ENCODE data around the gene ELF4. TPM values are rescaled to one million over a fixed set of nuclear protein-coding genes. Genes with fewer than 3 reads are reported as not detected.

The ELF4 gene
- total RNA-seq, 2 experiments from 2014 or later, result 48.0 to 48.7 TPM

DNA sequence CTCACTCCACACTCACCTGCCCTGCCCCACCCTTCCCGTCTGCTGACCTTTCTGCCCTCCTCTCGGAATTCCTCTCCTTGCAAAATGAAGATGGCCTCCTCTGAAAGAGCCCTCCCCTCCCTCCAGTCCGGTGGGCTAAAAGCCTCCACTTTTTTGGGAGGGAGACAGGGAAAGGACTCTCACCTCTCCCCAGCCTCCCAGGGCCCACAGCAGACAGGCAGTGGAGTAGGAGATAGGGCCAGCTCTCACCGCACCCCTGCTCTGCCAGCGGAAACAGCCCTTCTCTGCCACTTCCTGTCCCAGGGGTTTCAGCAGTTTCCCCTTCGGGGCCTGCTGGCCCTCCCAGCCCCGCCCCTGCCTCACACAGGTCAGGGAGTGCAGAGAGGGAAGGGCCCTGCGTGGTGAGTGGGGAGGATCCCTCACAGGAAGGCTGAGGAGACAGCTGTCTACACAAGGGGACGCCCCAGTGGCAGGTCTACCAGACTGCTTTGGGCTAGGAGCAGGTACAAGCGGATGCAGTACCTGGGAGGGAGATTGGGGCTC is 18.2 kb downstream of the ELF4 start:
- Mint-ChIP-seq H3K27me3 (no peaks in the 10 kb centered on the region), H3K36me3 (ENCODE audit: low read depth) (peaks cover 17% of the 10 kb centered on the region), H3K9me3 (no peaks in the 10 kb centered on the region), H3K4me3 (peak overlapping the region; percentile 91), H3K4me1 (peaks cover 68% of the 10 kb centered on the region), H3K27ac (peak overlapping the region; percentile 98)
- ChIA-PET POLR2A (interaction anchor here (1.0 to 1.7 kb wide), 10 partner anchors 8 to 81 kb away, joined by 3 to 9 read pairs (median 3); partner anchors contain the start of gene ELF4), CTCF (interaction anchor here (0.8 to 1.7 kb wide), 4 partner anchors 12 to 27 kb away, joined by 3 to 5 read pairs (median 4); no protein-coding TSS in a partner anchor)
- DNase-seq, result peak; percentile 92

DNA sequence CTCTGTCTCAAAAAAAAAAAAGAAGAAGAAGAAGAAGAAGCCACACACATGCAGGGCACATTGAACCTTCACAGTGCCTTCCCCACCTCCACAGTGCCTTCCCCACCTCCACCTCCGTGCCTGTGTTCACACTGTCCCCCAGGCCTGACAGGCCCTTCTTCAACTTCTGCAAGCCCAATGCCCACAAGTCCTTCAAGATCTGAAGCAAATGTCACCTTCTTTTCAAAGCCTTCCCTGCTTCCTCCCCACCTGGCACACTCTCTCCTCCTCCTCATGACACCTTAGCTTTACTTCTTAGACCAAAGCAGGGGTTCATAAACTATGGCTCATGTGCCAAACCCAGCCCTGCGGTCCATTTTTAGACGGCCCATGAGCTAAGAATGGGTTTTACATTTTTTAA is 19.9 kb downstream of the ELF4 start:
- H3K27ac Mint-ChIP-seq, result peak overlapping the region; percentile 65
- DNase-seq, result no peak
- H3K36me3 Mint-ChIP-seq (ENCODE audit: low read depth), result peaks cover 27% of the 10 kb centered on the region
- peak overlapping the region; percentile 54 for H3K4me3 Mint-ChIP-seq
- no peaks in the 10 kb centered on the region for H3K9me3 Mint-ChIP-seq
- POLR2A ChIA-PET, result no interaction called here
- peaks cover 76% of the 10 kb centered on the region for H3K4me1 Mint-ChIP-seq
- CTCF ChIA-PET, result interaction anchor here (1.1 to 1.9 kb wide), 2 partner anchors 8 to 31 kb away, joined by 4 to 6 read pairs; no protein-coding TSS in a partner anchor
- no peaks in the 10 kb centered on the region for H3K27me3 Mint-ChIP-seq

DNA sequence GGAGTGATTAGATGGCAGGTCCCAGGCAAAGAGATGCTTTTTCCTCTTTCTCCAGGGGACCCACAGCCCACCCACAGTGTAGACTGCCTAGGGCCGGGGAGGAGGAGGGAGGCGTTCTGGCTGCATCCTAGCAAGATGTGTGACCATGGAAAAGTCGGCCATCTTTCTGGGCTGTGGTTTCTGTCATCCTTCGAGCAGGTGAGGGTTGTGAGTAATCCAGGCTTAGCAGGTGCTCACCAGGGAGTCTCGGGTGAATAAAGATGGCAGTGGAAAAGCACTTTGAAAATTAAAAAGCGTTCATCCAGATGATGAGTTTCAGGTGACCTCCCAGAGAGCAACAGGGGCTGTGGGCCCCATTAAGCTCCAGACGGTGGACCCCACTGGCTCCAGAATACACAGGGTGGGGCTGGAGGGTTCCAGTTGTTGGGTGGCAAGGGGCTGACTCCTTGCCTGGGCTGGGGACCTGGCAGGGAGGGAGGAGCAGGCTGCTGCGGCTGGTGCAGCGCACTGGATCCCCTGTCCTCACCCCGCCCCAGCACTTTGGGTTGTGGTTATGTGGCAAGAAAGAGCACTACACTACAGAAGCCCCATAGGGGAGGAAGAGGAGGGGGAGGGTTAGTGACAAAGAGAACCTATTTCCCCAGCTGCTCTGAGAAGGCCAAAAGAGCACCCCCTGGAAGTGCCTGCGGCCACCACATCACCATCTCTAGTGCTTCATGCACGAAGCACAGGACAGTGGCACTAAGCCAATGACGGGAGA is 23.7 kb downstream of the ELF4 start:
- DNase-seq, result peak; percentile 84
- Mint-ChIP-seq H3K36me3 (ENCODE audit: low read depth) (peaks cover 35% of the 10 kb centered on the region), H3K27ac (peak overlapping the region; percentile 95), H3K4me3 (peak overlapping the region; percentile 81), H3K4me1 (peaks cover 76% of the 10 kb centered on the region), H3K27me3 (no peaks in the 10 kb centered on the region), H3K9me3 (no peaks in the 10 kb centered on the region)
- ChIA-PET POLR2A (interaction anchor here (0.8 to 5.5 kb wide), 14 partner anchors 9 to 308 kb away, joined by 3 to 59 read pairs (median 7); partner anchors contain the start of genes AIFM1, ELF4 and RAB33A), CTCF (interaction anchor here (1.0 to 3.5 kb wide), 4 partner anchors 10 to 33 kb away, joined by 4 to 29 read pairs (median 7); no protein-coding TSS in a partner anchor)

DNA sequence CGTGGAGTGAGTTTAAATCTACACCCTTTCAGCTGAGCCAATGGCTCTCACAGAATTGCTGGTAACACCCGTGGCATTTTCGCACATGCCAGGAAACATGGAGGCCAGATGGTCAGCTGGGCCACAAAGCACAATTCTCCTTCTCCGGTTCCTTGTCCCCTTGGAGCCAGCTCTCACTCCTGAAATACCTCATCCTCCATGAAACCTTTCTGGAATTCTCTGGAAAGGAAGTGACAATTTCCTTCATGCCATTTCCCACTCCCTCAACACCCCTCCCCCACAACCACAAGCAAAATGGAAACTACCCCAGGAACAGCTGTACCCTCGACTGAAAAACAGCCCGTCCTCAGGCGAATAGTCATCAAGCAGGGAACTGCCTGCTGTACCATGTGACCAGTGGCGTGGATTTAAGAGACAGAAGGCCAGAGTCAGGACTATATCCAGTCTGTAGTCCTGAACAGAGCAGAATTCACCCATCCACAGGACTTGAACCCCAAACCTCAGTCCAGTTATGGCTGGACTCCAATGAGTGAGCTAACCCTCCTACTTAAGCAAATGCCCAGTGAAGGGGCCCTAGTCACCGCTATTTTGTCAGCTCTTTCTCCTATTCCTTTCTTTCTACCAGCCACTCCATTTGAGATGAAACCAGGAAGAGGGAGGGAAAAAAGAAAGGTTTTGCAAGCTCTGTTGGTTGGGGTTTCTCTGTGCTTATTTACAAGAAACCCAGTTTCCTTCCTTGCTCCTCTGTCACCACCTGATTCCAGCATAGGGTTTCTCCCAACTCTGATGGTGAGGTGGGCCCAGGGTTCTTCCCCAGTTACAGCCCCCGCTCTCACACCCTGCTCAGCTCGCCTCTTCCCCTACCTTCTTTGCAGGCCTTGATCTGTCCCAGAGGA is 24.5 kb downstream of the ELF4 start:
- Mint-ChIP-seq H3K4me1 (peaks cover 82% of the 10 kb centered on the region), H3K36me3 (ENCODE audit: low read depth) (peaks cover 39% of the 10 kb centered on the region), H3K27me3 (no peaks in the 10 kb centered on the region), H3K27ac (peak overlapping the region; percentile 95), H3K4me3 (peak overlapping the region; percentile 81), H3K9me3 (no peaks in the 10 kb centered on the region)
- ChIA-PET CTCF (interaction anchor here (2.3 to 3.5 kb wide), 2 partner anchors 10 to 34 kb away, joined by 10 to 29 read pairs; no protein-coding TSS in a partner anchor), POLR2A (interaction anchor here (0.8 to 5.5 kb wide), 10 partner anchors 10 to 308 kb away, joined by 3 to 59 read pairs (median 12); partner anchors contain the start of genes AIFM1, ELF4, RAB33A and SASH3)
- no peak for DNase-seq

DNA sequence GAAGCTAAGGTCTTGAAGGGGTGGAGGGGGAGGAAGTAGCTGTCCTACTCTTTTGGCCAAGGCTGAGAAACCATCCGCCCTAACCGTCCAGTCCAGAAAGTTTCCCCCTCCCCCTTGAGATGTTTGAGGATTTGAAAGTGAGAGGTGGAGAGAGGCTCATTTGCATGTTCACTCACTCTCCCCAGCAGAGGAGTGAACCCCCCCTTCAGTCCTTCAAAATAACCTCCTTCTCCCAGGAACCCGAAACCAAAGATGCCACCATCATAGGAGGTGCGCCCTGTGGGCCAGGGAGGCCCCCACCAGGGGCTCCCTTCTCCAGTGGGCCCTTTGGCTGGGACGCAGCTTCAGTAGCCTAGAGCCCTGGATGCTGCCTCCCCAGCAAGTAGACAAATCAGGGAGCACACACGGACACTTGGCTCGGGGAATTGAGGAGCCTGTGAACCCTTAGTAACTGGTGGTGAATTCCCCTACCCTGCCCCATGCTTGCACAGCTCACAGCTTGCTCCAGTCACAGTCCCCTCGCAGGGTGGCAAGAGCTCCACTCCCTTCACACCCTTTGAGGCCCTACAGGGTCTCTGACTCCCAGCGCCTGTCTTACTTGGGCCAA is 25.6 kb downstream of the ELF4 start:
- ChIA-PET POLR2A (interaction anchor here (1.2 to 5.5 kb wide), 8 partner anchors 8 to 87 kb away, joined by 5 to 59 read pairs (median 15); partner anchors contain the start of genes AIFM1, ELF4 and RAB33A), CTCF (interaction anchor here (1.4 to 2.3 kb wide), 2 partner anchors 11 to 36 kb away, joined by 6 to 10 read pairs; no protein-coding TSS in a partner anchor)
- H3K4me3 Mint-ChIP-seq, result peak overlapping the region; percentile 81
- H3K27ac Mint-ChIP-seq, result peak overlapping the region; percentile 95
- peak; percentile 25 for DNase-seq
- H3K27me3 Mint-ChIP-seq, result no peaks in the 10 kb centered on the region
- H3K9me3 Mint-ChIP-seq, result no peaks in the 10 kb centered on the region
- H3K4me1 Mint-ChIP-seq, result peaks cover 78% of the 10 kb centered on the region
- peaks cover 40% of the 10 kb centered on the region for H3K36me3 Mint-ChIP-seq (ENCODE audit: low read depth)

DNA sequence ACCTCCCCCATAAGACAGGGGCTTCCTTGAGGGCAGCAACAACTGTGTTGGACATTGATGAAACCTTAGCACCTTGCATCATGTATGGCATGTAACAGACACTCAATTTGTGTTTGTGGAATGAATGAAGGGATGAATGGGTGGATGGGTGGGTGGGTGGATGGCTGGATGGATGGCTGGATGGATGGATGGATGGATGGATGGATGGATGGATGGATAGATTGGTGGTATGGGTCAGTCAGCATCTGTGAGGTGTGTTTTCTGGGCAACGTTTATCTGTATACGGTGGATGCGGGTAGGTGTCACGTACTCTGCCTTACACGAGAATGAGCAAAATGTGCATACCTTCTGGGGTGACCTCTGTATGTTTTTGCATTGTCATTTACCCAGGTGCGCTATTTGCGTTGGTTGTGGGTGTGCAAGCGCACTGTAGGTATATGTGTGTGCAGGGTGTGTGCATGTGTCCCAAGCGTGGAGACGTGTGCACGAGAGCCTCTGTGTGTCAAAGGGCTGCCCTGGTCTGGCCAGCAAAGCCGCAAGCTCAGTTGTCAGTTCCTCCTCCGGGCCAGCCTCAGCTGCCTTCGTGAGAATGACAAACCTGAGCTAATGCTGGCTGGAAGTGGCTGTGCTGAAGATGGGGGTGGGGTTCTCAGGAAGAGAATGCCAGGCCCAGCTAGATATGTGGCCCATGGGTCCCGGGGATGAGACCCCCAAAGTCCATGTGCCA is 26.5 kb downstream of the ELF4 start:
- Mint-ChIP-seq H3K4me3 (peak overlapping the region; percentile 81), H3K4me1 (peaks cover 76% of the 10 kb centered on the region), H3K36me3 (ENCODE audit: low read depth) (peaks cover 41% of the 10 kb centered on the region), H3K27ac (peak overlapping the region; percentile 95), H3K27me3 (no peaks in the 10 kb centered on the region), H3K9me3 (no peaks in the 10 kb centered on the region)
- ChIA-PET CTCF (interaction anchor here (1.4 kb wide), 1 partner anchor 37 kb away, joined by 6 read pairs; no protein-coding TSS in a partner anchor), POLR2A (interaction anchor here (0.5 to 5.5 kb wide), 8 partner anchors 8 to 88 kb away, joined by 3 to 59 read pairs (median 15); partner anchors contain the start of genes AIFM1, ELF4 and RAB33A)
- DNase-seq, result peak; percentile 35

DNA sequence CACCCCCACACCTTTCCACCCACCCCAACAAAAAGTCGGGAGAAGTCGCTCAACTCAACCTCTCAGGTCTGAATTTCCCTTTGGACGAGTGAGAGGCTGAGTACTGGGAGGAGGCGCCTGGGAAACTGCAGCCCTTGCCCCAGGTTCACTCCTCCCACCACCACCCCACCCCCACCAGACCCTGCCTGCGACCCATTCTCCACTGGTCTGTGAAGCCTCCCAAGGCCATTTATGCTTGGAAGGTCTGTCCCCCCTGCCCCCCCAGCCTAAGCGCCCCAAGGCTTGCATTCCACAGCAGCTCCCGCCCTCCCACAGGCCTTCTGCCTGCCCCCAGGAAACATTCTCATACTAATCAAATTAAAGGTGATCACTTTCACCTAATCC is 27.2 kb downstream of the ELF4 start:
- POLR2A ChIA-PET, result interaction anchor here (1.9 to 5.5 kb wide), 4 partner anchors 9 to 38 kb away, joined by 9 to 59 read pairs (median 36); partner anchors contain the start of gene ELF4
- H3K36me3 Mint-ChIP-seq (ENCODE audit: low read depth), result peaks cover 41% of the 10 kb centered on the region

DNA sequence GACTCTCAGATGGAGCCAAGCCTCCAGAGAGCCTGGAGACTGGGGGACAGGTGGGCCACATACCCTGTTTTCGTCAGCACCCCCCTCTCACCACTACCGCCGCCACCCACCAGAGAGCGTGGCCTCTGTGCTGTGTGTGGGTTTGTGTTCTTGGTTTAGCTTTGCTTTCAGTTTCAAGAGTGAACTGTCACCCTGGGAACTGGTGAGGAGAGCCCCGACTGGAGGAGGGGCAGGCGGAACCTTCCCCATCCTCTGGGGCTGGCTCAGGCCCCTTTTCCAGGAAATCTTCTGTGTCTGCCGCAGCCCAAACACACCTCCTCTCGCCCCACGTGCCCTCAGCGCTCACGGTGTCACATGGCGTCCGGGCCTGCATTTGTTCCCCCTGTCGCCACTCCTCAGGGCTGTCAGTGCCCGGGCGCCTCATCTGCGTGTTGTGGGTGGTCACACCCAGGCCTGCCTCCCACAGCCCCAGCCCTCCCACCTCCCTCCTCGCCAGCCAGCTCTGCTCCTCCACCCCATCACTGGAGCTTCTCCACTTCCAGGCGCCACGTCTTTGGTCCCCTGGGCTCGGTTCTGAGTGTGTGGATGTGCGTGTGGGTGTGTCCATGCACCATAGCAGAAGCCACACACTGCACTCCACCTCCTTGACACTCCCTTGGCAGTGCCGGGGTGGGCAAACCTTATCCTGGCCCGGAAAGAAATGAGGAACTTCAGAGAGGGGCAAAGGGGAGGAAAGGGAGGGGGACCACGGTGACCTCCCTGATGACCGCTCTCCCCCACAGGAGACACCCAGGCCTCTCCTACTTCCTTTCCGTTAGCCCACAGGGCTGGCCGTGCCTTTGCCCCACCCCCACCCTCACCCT is 27.8 kb downstream of the ELF4 start:
- Mint-ChIP-seq H3K36me3 (ENCODE audit: low read depth) (peaks cover 37% of the 10 kb centered on the region), H3K4me3 (peak overlapping the region; percentile 57), H3K27me3 (no peaks in the 10 kb centered on the region), H3K27ac (peak overlapping the region; percentile 95), H3K9me3 (no peaks in the 10 kb centered on the region), H3K4me1 (peaks cover 63% of the 10 kb centered on the region)
- peak; percentile 88 for DNase-seq
- ChIA-PET CTCF (interaction anchor here (0.5 to 4.5 kb wide), 12 partner anchors 8 to 125 kb away, joined by 3 to 103 read pairs (median 4); partner anchors contain the start of gene ELF4), POLR2A (interaction anchor here (0.7 to 4.2 kb wide), 14 partner anchors 10 to 151 kb away, joined by 3 to 55 read pairs (median 4); partner anchors contain the start of genes AIFM1, ELF4 and RAB33A)

More for the DNA sequence above, 27.2 kb downstream of the ELF4 start:
- DNase-seq, result no peak
- peaks cover 69% of the 10 kb centered on the region for H3K4me1 Mint-ChIP-seq
- no peaks in the 10 kb centered on the region for H3K9me3 Mint-ChIP-seq
- CTCF ChIA-PET, result interaction anchor here (0.6 to 4.5 kb wide), 4 partner anchors 37 to 125 kb away, joined by 3 to 103 read pairs (median 50); no protein-coding TSS in a partner anchor
- H3K27ac Mint-ChIP-seq, result peak overlapping the region; percentile 95
- peak overlapping the region; percentile 81 for H3K4me3 Mint-ChIP-seq
- no peaks in the 10 kb centered on the region for H3K27me3 Mint-ChIP-seq

DNA sequence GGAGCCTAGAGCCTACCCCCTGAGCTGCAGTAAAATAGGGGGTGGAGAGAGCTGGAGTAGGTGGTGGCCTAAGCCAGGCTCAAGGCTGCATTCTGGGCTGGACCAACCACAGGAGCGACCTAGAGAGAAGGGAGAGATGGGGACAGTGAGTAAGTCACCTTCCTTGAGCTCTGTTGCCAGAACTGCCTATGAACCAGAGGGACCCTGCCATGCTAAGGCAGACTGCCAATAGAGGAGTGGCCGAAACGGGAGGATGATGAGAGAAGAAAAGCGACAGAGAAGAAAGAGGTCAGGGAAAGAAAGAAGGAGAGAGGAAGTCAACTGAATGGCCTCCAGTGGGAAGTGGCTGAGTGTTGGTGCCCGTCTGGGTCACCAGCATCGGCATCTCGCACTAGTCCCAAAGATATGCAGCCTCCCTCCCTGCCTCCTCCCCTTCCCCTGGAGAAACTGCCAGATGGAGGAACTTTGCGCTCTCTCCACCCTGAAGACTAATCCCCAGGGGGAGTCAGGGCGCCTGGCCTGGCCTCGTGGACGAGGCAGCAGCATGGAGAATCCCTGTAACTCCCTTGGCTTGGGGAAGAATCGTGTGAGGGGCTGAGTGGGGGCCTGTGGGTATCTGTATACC is 28.8 kb downstream of the ELF4 start:
- peak overlapping the region; percentile 95 for H3K27ac Mint-ChIP-seq
- no peaks in the 10 kb centered on the region for H3K27me3 Mint-ChIP-seq
- CTCF ChIA-PET, result interaction anchor here (0.5 to 4.5 kb wide), 14 partner anchors 9 to 124 kb away, joined by 3 to 103 read pairs (median 4); partner anchors contain the start of gene ELF4
- H3K4me1 Mint-ChIP-seq, result peaks cover 57% of the 10 kb centered on the region
- no peak for DNase-seq
- peaks cover 39% of the 10 kb centered on the region for H3K36me3 Mint-ChIP-seq (ENCODE audit: low read depth)
- no peaks in the 10 kb centered on the region for H3K9me3 Mint-ChIP-seq
- H3K4me3 Mint-ChIP-seq, result peak overlapping the region; percentile 57
- POLR2A ChIA-PET, result interaction anchor here (0.7 to 4.2 kb wide), 14 partner anchors 11 to 150 kb away, joined by 3 to 55 read pairs (median 4); partner anchors contain the start of genes AIFM1, ELF4 and RAB33A
